NK-92 (cell line): ENCODE data around the gene BCAS4.
"Not testable (repeated sequence)": the region's sequence is repeated elsewhere in the genome, so short reads cannot be mapped to it uniquely, and the experiment has no call there.

Experiments used
- DNase-seq: peaks from one replicate; lab custom pipeline; 2025; ENCODE audit not compliant: unreplicated experiment; lab: John Stamatoyannopoulos, UW

BCAS4 gene

DNA sequence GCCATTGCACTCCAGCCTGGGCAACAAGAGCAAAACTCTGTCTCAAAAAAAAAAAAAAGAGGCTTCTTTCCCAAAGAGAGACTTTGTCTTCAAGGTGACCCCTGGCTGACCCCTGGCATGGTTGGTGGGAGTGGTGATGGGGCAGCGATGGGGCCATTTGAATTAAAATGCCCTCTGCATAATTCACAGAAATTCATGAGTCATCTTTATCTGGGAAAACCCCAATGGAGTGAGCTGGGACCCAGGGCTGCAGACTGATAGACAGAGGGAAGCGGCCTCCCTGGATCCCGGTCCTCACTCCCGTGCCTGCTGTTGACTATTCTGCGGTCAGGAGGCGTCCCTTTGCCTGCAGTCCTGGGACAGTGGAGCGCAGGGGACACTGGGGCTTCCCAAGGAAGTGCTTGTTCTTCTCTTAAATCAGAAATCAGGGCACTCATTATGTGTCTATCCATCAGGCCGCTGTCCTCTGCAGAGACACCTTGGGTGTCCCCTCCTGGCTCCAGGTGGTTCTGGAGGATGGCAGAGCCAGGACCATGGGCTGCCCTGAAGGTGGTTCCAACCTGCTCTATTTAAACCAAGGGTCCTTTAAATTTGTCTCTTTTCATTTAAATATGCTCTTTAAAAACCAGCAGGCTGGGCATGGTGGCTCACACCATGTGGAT lies 23.3 kb upstream of the BCAS4 start:
- DNase-seq = not testable (repeated sequence)

DNA sequence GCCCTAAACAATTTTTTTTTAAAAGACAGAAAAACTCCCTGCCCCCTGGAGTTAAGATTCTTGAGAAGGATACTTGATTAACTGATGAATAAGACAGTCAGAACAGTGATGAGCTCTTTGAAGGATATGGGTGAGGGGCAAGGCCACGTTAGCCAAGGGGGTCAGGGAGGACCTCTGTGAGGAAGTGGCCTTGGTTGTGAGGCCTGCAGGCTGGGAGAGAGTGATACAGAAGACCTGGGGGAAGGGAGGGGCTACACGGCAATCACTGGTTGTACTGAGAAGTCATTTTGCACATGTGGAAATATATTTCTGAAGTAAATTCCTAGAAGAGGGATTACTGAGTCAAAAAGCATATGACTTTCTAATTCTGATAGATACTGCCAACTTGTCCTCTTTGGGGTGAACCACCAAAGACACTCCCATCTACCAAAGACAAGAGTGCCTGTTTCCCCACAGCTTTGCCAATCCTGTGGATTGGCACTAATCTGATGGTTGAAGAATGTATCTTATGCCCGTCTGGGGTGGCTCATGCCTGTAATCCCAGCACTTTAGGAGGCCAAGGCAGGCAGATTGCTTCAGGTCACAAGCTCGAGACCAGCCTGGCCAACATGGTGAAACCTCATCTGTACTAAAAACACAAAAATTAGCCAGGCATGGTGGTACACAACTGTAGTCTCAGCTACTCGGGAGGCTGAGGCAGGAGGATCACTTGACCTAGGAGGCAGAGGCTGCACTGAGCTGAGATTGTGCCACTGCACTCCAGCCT lies 22.3 kb upstream of the BCAS4 start:
- no peak for DNase-seq

DNA sequence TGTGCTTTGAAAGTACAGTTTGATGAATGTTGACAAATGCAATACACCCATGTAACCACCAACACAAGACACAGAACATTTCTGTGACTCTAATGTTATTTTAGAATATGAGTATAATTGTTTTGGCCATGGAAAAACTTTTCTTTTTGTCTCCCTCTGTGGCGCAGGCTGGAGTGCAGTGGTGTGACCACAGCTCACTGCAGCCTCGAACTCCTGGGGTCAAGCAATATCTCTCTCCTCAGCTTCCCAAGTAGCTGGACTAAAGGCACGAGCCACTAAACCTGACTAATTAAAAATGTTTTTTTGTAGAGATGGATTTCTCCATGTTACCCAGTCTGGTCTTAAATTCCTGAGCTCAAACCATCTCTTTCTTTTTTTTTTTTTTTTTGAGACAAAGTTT lies 20.3 kb upstream of the BCAS4 start:
- no peak for DNase-seq

DNA sequence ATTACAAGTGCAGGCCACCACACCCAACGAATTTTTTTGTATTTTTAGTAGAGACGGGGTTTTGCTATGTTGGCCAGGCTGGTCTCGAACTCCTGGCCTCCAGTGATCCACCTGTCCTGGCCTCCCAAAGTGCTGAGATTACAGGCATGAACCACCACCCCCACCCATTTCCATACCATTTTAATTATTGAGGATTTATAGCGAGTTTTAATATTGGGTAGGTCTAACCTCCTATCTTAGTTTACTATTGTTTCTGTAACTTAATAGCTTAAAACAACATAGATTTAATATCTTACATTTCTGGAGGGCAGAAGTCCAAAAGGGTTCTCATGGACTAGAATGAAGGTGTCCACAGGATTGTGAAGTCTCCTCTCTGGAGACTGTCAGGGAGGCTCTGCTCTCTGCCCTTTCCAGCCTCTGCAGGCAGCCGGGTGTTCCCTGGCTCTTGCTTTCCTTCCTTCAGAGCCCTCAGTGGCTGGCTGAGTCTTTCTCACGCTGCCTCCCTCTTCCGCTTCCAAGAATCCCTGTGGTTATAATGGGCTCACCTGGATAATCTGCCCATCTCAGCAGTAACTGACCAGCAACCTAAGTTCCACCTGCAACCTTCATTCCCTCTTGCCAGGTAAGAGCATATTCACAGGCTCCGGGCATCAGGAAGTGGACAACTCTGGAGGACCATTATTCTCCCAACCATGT lies 18.6 kb upstream of the BCAS4 start:
- DNase-seq = no peak

DNA sequence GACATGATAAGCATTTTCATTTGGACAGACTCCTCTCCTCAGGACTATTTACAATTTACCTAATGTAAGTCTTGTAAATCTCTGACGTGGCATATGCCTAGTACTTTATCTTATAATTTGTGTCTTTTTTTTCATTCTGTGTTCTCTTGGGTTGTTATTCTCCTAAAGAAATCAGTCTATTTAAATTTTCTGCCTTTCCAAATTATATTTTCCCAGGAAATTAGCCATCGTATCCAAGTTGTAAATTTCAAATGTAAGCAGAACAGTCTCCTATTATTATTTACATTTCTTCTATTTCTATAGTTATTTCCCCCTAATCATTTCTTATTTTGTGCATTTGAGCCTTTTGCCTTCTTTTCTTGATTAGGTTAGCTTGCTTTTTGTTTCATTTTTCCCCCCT lies 17.5 kb upstream of the BCAS4 start:
- no peak for DNase-seq

DNA sequence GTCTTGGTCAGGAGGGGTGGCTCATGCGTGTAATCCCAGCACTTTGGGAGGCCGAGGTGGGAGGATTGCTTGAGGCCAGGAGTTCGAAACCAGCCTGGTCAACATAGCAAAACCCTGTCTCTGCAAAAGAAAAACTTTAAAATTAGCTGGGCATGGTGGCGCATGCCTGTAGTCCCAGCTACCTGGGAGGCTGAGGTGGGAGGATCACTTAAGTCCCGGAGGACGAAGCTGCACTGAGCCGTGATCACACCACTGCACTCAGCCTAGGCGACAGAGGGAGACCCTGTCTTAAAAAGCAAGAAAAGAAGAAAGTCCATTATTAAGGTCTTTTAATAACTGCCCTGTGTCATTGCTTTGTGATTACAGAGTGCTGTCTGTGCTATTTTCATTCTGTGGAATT lies 15.9 kb upstream of the BCAS4 start:
- DNase-seq = not testable (repeated sequence)

DNA sequence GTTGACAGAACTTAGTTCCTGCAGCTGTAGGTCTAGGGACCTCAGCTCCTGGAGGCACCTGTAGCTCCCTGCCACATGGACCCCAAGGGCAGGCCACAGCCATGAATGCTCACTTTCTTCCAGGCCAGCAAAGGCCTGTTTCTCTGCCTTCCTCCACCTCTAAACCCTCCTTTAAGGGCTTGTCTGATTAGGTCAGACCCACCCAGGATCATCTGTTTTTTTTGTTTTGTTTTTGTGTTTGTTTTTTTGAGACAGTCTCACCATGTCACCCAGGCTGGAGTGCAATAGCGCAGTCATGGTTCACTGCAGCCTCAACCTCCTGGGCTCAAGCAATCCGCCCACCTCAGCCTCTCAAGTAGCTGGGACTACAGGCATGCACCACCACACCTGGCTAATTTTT lies 11.5 kb upstream of the BCAS4 start:
- DNase-seq = no peak

DNA sequence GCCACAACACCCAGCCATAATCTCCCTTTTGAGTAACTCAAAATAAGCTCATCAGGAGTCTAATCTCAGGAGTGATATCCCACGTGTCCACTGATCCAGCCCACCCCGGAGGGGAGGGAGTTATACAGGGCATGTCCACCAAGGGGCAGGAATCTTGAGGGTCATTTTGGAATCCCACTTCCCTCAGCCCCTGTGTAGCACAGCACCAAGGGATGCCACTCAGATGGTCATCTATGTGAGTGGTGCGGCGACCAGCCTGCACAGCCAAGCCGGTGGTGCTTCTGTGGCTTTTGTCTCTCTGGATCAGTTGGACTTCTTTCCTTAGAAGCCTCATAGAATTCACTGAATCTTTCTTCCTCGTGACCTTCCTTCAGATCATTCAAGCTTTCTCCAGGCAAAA lies 11.0 kb upstream of the BCAS4 start:
- no peak for DNase-seq

DNA sequence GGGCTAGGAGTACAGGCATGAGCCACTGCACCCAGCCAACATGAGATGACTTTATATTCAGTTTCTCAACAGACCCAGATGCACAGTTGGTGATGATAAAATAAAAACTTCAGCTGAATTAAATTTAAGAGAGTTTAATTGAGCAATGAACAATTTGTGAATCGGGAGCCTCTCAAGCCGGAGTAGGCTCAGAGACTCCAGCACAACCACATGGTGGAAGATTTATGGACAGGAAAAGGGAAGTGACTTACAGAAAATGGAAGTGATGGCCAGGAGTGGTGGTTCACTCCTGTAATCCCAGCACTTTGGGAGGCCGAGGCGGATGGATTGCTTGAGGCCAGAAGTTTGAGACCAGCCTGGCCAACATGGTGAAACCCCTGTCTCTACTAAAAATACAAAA lies 10.4 kb upstream of the BCAS4 start:
- no peak for DNase-seq

DNA sequence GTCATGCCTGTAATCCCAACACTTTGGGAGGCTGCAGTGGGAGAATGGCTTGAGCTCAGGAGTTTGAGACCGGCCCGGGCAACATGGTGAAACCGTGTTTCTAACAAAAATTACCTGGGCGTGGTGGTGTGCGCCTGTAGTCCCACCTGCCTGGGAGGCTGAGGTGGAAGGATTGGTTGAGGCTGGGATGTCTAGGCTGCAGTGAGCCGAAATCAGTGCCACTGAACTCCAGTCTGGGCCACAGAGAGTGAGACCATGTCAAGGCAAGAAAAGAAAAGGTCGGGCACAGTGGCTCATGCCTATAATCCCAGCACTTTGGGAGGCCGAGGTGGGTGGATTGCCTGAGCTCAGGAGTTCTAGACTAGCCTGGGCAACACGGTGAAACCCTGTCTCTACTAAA lies 8.2 kb upstream of the BCAS4 start:
- DNase-seq = no peak

DNA sequence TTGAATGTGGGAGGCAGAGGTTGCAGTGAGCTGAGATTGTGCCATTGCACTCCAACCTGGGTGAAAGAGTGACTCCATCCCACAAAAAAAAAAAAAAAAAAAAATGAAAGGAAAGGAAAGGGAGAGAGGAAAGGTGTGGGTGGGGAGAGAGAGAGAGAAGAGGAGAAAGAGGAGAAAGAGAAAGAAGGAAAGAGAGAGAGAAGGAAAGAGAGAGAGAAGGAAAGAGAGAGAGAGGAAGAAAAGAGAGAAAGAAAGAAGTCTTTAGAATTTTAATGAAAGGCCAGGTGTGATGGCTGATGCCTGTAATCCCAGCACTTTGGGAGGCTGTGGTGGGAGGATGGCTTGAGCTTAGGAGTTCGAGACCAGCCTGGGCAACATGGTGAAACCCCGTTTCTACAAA lies 7.7 kb upstream of the BCAS4 start:
- DNase-seq = no peak

DNA sequence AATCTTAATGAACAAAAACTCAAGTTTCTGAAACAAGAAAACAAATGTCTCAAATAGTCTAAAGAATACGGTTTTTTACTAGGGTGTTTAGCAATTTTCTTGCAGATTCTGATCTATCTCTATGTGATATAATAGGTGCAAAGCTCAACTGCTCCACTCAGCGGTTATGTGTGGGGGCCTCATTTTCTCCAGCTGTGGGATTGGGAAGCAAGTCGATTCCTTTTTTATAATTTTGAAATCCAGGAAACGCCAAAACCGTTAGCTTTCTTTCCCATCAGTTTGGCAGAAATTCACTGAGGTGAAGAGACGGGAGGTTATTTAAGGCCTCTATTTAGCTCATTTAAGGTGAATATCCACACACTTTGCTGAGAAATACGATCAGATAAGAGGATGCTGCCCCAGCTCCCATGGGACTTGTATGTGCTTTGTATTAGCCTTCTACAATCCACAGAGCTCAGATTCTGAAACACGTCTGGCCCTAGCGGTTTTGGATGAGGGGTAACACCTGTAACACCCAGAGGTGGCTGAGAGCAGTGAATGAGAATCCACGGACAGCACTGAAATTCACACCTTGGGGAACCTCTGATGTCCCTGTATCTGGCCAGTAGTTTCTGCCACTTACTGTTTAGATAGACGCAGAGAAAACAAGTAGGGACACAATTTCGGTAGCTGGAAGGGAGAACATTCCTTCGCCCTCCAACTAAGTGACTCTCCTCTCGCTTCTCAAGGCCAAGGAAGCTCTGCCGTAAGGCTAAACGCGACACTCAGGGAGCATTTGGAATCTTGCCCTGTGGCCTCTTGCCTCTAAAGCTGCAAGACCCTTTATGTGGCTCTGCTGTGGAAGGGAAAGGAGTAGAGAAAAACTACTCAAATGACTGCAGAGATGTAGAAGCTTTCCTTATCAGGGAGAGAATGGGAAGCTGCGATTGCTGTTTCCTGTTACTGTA lies 6.5 kb upstream of the BCAS4 start:
- no peak for DNase-seq

DNA sequence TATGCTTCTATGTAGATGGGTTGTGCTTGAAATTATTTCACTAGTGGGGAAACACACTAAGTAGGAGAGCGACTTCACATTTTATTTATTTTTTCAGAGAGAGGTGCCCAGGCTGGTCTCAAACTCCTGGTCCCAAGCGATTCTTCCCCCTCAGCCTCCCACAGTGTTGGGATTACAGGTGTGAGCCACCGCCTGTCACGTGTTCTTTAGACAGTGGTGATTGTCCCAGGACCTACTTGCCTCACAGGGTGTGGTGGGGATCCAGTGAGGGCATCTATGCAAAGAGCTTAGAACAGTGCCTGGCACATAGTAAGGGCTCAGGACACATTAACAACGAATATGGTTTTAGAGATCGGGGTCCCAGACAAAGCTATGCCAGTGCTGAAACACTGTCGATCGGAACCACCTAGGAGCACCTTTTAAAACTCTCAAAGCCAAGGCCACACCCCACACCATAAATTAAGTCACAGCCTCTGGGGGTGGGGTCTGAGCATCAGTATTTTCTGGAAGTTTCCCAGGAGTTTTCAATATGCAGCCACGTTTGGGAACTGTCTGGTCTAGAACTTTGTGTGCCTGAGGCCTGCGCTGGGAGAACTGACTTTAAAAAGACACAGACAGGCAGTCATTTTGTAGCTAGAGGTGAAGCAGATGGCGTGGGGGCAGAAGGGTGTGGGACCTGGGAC lies 4.8 kb upstream of the BCAS4 start:
- DNase-seq = no peak

DNA sequence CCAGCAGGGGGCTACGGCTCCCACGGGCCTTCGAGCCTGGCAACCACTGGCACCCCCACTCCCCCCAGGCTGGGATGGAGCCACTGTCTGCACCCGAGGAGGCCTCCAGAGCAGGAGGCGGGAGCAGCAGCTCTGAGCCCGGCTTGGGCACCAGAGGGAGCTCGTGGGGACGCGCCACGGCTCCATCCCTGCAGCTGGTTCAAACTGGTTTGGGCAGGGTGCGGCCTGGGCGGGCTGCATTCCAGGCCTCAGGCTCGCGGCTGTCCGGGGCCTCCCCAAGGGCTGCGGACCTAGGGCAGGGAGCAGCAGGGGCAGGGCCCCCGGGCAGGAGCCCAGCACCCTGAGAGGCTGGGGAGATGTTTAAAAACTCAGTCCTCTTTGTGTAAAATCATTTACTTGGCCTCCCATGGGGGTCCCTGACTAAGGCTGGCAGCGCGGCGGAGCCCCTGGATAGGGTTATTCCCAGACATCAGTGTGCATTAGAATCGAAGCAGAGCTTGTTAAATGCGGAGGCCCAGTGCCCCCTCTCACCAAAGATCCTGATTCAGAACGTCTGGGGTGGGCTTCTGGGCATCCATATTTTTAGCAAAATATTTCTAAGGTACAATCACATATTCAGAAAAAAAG lies 4.1 kb upstream of the BCAS4 start:
- DNase-seq = no peak

DNA sequence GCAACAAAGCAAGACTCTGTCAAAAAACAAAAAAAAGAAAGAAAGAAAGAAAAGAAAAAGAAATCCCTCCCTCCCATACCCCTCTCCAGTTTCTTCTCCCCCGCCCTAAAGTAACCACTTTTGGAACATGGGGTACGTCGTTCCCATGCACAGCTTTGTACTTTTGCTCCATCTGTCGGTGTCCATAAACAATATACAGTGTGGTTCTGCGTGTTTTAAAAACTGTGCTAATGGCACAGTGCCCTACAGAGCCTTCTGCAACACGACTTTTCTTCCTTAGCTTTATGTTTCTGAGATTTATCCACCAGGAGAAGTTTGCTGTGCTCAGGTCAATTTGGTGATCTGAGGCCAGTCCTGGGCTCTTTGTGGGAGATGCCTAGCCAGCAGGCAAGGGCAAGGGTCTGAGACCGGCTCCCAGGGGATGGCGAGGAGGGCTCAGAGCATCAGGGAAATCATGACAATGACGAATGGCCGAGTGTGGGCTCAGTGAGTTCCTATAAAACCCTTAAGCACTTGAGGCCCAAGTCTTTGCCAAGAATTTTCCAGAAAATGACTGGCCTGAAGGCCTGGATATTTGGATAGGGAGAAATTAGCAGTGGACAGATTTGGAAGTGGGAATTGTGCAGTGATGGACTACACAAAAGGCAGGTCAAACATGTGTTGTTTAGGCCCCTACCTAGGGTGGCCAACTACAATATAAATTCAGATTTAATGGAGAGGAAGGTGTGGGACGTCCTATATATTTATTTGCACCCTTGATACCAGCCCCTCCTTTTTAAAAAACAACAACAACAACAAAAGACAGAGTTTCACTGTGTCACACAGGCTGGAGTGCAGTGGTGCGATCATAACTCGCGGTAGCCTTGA lies 1.9 kb upstream of the BCAS4 start:
- DNase-seq = no peak

DNA sequence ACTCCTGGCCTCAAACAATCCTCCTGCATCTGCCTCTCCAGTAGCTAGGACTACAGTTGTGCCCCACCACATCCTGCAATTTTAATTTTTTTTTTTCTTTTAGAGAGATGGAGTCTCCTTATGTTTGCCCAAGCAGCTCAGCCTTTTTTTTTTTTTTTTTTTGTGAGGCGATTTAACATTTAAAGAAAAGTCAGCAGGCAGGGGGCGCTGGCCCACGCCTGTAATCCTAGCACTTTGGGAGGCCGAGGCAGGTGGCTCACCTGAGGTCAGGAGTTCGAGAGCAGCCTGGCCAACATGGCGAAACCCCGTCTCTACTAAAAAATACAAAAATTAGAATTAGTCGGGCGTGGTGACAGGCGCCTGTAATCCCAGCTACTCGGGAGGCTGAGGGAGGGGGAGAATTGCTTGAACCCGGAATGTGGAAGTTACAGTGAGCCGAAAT lies 1.3 kb upstream of the BCAS4 start:
- not testable (repeated sequence) for DNase-seq

DNA sequence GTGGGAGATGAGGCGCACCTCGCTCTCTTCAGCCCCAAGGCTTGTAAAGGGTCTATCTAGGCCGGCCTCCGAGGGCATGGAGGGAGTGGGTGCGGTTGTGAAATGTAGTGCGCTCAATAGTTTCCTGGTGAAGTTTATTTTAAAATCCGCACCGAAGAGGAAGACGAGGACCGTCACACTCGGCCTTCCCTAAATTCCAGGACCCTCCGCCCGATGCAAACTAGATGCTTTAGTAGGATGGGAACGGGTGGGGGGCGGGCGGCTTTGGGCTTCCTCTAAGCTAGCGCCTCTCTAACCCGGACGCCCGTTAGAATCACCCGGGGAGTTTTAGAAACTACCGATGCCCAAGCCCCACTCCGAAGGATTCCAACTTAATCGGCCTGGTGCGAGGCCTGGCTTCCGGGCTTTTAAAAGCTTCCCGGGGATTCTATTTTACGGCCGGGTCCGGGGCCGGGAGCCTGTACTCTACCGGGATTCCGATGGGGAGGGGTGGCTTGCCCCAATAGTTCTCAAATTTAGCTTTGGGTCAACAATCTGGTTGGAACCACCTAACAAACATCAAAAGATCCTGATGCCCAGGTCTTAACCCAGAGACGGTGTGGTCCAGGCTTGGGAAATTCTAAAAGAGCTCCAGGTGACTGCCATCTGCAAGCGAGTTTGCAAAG lies 548 bp upstream of the BCAS4 start:
- DNase-seq = no peak

DNA sequence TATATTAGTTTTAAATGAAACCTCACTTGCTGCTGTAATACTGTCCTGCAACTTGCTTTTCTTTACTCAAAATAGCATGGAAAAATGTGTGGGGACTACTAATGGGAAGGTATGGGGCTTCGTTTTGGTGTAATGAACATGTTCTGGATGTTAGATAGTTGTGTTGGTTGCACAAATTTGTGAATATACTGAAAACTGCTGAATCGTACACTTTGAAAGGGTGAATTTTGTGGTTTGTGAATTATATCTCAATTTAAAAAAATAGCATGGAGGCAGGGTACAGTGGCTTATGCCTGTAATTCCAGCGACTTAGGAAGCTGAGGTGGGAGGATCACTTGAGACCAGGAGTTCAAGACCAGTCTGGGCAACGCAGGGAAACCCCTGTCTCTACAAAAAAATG lies 2.3 kb downstream of the BCAS4 start:
- DNase-seq = no peak

DNA sequence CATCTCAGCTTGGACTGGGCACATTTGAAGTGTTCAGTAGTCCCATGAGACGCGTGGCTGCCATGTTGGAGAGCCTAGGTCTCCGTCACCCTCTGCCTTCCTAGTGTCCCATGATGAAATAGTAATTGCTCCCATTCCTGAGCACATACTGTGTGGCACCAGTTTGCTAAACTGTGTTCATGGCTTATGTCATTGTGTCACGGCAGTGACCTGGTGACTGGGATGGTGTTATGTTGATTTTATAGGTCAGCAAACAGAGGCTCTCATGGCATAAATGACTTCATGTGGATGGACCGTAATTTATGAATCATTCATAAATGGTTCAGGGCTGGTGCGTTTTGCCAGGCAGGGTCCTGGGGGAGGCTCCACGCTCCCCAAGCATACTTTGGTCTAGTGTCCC lies 3.8 kb downstream of the BCAS4 start:
- DNase-seq = no peak
